Fibroblast of villous mesenchyme (primary cell): ENCODE data around the gene PRKACG. TPM values are rescaled to one million over a fixed set of nuclear protein-coding genes. Genes with fewer than 3 reads are reported as not detected.

ENCODE experiments used
- DNase-seq: peaks from one replicate; pipeline ENCODE4 v3.0.0-alpha.2; 2010; ENCODE audit warnings: low read depth
- H3K4me3 ChIP-seq: 2 replicates; pipeline ENCODE4 v1.5.1; 2011; ENCODE audit warnings: low read depth, mild to moderate bottlenecking, low read length
- total RNA-seq: library from RNA; depleted of rRNA; stranded (reverse); fragments of >200 nt; gene quantifications from 2 replicates; pipeline ENCODE4 v1.2.3, GENCODE V29; 2012
- TF ChIP-seq, protein P1 (sequence below): IDR thresholded peaks from 2 replicates; pipeline ENCODE4 v1.5.1; 2012; ENCODE audit warnings: low read depth, mild to moderate bottlenecking, low read length; ENCODE audit not compliant: insufficient read depth

The PRKACG gene
- total RNA-seq, 1 donor = not detected

DNA sequence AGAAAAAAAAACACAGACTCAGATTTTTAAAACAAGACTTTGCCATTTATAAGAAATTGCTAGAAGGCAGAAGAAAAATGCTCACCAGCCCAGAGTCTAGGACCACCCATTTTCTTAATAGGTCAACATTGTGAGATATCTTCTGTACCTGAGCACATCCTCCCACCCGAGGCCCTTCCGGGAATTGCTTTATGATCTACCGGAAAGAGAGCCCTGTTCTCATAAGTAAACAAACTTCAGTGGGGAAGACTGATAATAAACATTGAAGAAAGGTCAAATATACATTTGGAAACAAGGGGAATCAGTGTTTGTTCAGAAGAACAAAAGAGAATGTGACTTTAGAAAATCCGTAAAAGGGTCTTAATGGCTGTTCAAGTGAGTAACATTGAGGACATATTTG is 44.4 kb downstream of the PRKACG start:
- TF ChIP-seq, protein P1, sequence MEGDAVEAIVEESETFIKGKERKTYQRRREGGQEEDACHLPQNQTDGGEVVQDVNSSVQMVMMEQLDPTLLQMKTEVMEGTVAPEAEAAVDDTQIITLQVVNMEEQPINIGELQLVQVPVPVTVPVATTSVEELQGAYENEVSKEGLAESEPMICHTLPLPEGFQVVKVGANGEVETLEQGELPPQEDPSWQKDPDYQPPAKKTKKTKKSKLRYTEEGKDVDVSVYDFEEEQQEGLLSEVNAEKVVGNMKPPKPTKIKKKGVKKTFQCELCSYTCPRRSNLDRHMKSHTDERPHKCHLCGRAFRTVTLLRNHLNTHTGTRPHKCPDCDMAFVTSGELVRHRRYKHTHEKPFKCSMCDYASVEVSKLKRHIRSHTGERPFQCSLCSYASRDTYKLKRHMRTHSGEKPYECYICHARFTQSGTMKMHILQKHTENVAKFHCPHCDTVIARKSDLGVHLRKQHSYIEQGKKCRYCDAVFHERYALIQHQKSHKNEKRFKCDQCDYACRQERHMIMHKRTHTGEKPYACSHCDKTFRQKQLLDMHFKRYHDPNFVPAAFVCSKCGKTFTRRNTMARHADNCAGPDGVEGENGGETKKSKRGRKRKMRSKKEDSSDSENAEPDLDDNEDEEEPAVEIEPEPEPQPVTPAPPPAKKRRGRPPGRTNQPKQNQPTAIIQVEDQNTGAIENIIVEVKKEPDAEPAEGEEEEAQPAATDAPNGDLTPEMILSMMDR = no peak
- DNase-seq = no peak
- no peak overlapping the region for H3K4me3 ChIP-seq

DNA sequence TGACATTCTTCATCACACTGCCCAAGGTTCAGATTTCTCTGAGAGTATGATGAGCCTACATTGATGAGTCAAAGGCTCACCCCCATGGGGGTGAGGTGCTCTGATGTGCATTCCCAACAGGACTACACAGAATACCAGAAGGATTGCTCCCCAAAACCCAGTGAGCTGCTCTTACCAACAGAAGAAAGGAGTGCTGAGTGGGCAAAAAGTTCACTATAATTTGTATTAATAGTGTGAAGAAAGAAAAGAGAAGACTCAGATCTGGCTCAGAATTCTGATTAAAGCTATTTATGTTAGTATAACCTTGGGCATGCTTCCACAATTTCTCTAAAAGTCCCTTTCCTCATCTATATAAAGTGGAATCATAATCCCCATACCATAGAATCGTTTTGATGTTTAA is 46.1 kb downstream of the PRKACG start:
- no peak overlapping the region for H3K4me3 ChIP-seq
- TF ChIP-seq, protein P1 = no peak
- DNase-seq = no peak

DNA sequence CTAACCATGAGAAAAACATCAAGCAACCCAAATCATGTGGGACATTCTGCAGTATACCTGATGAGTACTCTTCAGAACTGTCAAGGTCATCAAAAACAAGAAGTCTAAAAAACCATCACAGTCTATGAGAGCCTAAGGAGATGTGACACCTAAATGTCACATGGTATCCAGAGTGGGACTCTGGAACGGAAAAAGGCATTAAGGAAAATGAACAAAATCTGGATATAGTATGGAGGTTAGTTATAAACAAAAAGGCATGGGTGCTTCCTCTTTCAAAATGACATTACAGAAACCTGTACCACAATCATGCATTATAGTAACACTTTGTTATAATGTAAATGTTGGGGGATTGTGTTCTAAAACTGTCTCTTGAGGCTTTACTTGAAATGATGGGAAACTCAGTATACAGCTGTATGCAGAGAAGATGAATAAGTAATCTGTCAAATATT is 47.4 kb downstream of the PRKACG start:
- no peak overlapping the region for H3K4me3 ChIP-seq
- TF ChIP-seq, protein P1 = no peak

DNA sequence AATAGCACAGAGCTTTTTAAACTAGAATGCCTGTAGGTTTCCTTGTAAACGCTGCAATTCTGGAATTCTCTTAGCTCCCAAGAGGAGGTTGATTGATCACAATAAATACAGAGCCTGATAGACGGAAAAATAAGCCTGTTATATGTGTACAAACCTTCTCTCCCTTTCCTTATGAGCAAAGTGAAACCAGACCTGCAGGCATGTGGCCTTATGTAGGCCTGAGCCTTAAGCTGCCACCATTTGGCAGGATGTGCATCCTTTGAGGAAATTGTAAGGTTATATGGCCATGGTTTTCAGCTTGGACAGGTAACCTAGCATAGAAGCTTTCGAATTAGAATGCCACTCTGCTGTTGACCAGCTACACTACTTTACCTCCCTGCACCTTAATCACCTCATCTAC is 49.1 kb downstream of the PRKACG start:
- no peak overlapping the region for H3K4me3 ChIP-seq
- DNase-seq = no peak
- TF ChIP-seq, protein P1 = no peak

More for the DNA sequence above, 47.4 kb downstream of the PRKACG start:
- no peak for DNase-seq

DNA sequence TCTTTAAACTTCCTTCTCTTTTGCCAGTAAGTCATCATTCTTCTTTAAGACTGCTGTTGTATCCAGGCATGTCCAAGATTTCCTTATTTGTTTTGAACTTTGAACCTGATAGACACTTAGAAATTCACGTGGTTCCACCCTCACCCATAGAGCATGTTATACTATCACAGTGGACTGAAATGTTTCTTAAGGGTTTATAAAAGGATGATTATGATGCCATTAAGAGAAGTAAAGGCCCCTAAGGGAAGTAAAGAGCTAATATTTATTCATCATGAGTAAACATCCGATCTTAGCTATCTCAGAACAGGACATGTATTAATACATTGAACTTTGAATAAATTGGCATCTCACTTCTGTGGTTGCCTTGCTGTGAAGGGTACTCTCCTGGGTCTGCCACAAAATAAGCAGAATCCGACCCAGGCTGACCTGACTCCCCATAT is 49.8 kb downstream of the PRKACG start:
- TF ChIP-seq, protein P1 = no peak
- no peak overlapping the region for H3K4me3 ChIP-seq
- DNase-seq = no peak

DNA sequence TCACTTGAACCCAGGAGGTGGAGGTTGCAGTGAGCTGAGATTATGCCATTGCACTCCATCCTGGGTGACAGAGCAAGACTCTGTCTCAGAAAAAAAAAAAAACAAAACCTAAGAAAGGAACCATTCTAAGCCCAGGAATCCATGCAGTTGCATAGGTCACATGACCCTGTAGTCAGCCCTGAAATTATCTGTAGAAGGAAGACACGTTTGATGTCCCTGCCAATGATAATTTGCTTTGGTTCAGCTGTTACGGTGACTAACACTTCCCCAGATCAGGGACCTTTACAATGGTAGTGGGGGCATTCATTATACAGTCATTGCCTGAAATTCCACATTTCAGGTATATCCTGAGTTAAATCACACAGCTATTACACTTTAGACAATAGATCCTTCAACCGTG is 50.5 kb downstream of the PRKACG start:
- TF ChIP-seq, protein P1 = no peak
- no peak overlapping the region for H3K4me3 ChIP-seq
- no peak for DNase-seq

Other genes starting within 250 kb of the PRKACG start
- 2.6 TPM in 2 replicates for gene FXN, start 21.6 kb upstream of the PRKACG start, total RNA-seq
- 15.1 and 18.1 TPM in 2 replicates for gene TJP2, start 160.2 kb upstream of the PRKACG start, total RNA-seq